CD14-positive monocyte (primary cell): Measurements from ENCODE around the gene ARL16. TPM values are rescaled to one million over a fixed set of nuclear protein-coding genes. Genes with fewer than 3 reads are reported as not detected.

Experiments used
- DNase-seq, 3 donors: peaks; one replicate each; pipeline ENCODE4 v3.0.0-alpha.2; 2011 to 2022
- H2AFZ ChIP-seq: 2 replicates; pipeline ENCODE4 v1.6.0; 2012; ENCODE audit warnings: mild to moderate bottlenecking, low read depth, low read length, inconsistent platforms; ENCODE audit not compliant: insufficient read depth, poor library complexity, severe bottlenecking
- H3K27ac ChIP-seq, 2 donors: 1 replicate in 1 of 2; 2 replicates in 1 of 2; pipeline ENCODE4 v1.5.1; 2012 to 2013; ENCODE audit warnings: low read length in 2 of 2, control low read depth in 1 of 2, inconsistent platforms in 1 of 2, low read depth in 1 of 2, mild to moderate bottlenecking in 1 of 2
- H3K27me3 ChIP-seq, 2 donors: one replicate each; pipeline versions ENCODE4 v1.6.0 to v1.6.1; 2011 to 2013; ENCODE audit warnings: low read length in 2 of 2; ENCODE audit not compliant: control insufficient read depth in 2 of 2, insufficient read depth in 2 of 2
- H3K36me3 ChIP-seq, 2 donors: replicated peaks in 1 of 2; 1 replicate in 1 of 2; 2 replicates in 1 of 2; pipeline versions ENCODE4 v1.5.1 to v1.6.1; 2012 to 2013; ENCODE audit warnings: low read length in 2 of 2, control low read depth in 1 of 2, inconsistent platforms in 1 of 2, mild to moderate bottlenecking in 1 of 2; ENCODE audit not compliant: insufficient read depth in 2 of 2, control insufficient read depth in 1 of 2
- H3K4me1 ChIP-seq, 2 donors: 1 replicate in 1 of 2; 2 replicates in 1 of 2; pipeline versions ENCODE4 v1.5.1 to v1.6.1; 2012 to 2013; ENCODE audit warnings: low read length in 2 of 2, control low read depth in 1 of 2, inconsistent platforms in 1 of 2, mild to moderate bottlenecking in 1 of 2, moderate library complexity in 1 of 2; ENCODE audit not compliant: insufficient read depth in 2 of 2, control insufficient read depth in 1 of 2
- H3K4me2 ChIP-seq: replicated peaks from 2 replicates; pipeline ENCODE3; 2012; ENCODE audit warnings: low read length, moderate library complexity, mild to moderate bottlenecking; ENCODE audit not compliant: poor library complexity, severe bottlenecking; ENCODE audit errors: extremely low read depth
- H3K4me3 ChIP-seq, 3 experiments: fragments of 200-600 bp in 1 of 3; sonication (generic) in 1 of 3; replicated peaks in 1 of 3; 1 replicate in 2 of 3; 2 replicates in 1 of 3; pipeline ENCODE4 v1.5.1; 2011 to 2013; ENCODE audit warnings: low read length in 3 of 3, mild to moderate bottlenecking in 3 of 3, control low read depth in 2 of 3, low read depth in 2 of 3, inconsistent platforms in 1 of 3, moderate library complexity in 1 of 3
- H3K79me2 ChIP-seq: 2 replicates; pipeline ENCODE4 v1.6.0; 2012; ENCODE audit warnings: mild to moderate bottlenecking, control low read depth, inconsistent platforms, low read length, moderate library complexity; ENCODE audit not compliant: insufficient read depth
- H3K9ac ChIP-seq: 2 replicates; pipeline ENCODE4 v1.6.0; 2017; ENCODE audit warnings: low read length, mild to moderate bottlenecking; ENCODE audit not compliant: insufficient read depth, poor library complexity, severe bottlenecking
- H3K9me3 ChIP-seq, 2 donors: replicated peaks in 1 of 2; 1 replicate in 1 of 2; 2 replicates in 1 of 2; pipeline versions ENCODE4 v1.5.1 to v1.6.1; 2012 to 2013; ENCODE audit warnings: low read length in 2 of 2, control low read depth in 1 of 2; ENCODE audit not compliant: control insufficient read depth in 1 of 2, insufficient read depth in 1 of 2
- H4K20me1 ChIP-seq: 2 replicates; pipeline ENCODE4 v1.6.0; 2012; ENCODE audit warnings: mild to moderate bottlenecking, low read length, control low read depth, moderate library complexity; ENCODE audit not compliant: insufficient read depth
- H3K27ac Mint-ChIP-seq, 7 donors: one replicate each; pipeline ENCODE4 v1.8.0; 2020; ENCODE audit warnings: mild to moderate bottlenecking in 7 of 7, mixed read lengths in 7 of 7, moderate library complexity in 6 of 7, inconsistent platforms in 2 of 7
- H3K27me3 Mint-ChIP-seq, 3 donors: one replicate each; pipeline ENCODE4 v1.8.0; 2021 to 2022; ENCODE audit warnings: low read depth in 3 of 3, mild to moderate bottlenecking in 3 of 3, mixed read lengths in 3 of 3, moderate library complexity in 3 of 3, inconsistent platforms in 1 of 3
- H3K36me3 Mint-ChIP-seq, 2 donors: one replicate each; pipeline ENCODE4 v1.8.0; 2020; ENCODE audit warnings: mixed read lengths in 2 of 2, inconsistent platforms in 1 of 2, mild to moderate bottlenecking in 1 of 2
- H3K4me1 Mint-ChIP-seq: one replicate; pipeline ENCODE4 v1.8.0; 2020; ENCODE audit warnings: mild to moderate bottlenecking, mixed read lengths
- H3K4me3 Mint-ChIP-seq, 2 donors: one replicate each; pipeline ENCODE4 v1.8.0; 2020; ENCODE audit warnings: mild to moderate bottlenecking in 2 of 2, mixed read lengths in 2 of 2, moderate library complexity in 1 of 2
- H3K9me3 Mint-ChIP-seq, 7 donors: one replicate each; pipeline ENCODE4 v1.8.0; 2020 to 2022; ENCODE audit warnings: mixed read lengths in 7 of 7, mild to moderate bottlenecking in 6 of 7, moderate library complexity in 6 of 7, inconsistent platforms in 2 of 7
- WGBS: methylation state at CpG from one replicate; pipeline ENCODE4 v1.1.5; 2013; ENCODE audit warnings: missing lambda C conversion rate; ENCODE audit not compliant: insufficient coverage; 5-methylcytosine and 5-hydroxymethylcytosine counted together
- intact Hi-C, 2 donors: fragments of 100-400 bp; cut with micrococcal nuclease; formaldehyde crosslinking; loops; one replicate each; pipeline versions ENCODE4 v1.15.0 to v1.15.1; 2023
- polyA plus RNA-seq, 3 donors: library from polyadenylated mRNA; depleted of rRNA in 1 of 3; unstranded in 2 of 3; stranded (reverse) in 1 of 3; fragments of 300-500 nt in 2 of 3; fragments of >200 nt in 1 of 3; fragmentation: Illumina TruSeq in 2 of 3; gene quantifications; 1 replicate in 2 of 3; 2 replicates in 1 of 3; pipeline ENCODE4 v1.2.3, GENCODE V29; 2012 to 2021
- TF ChIP-seq, protein P1 (sequence below): fragments of 200-600 bp; IDR thresholded peaks from one replicate; pipeline ENCODE4 v1.8.0; 2022; ENCODE audit warnings: antibody characterized with exemption, mild to moderate bottlenecking

Gene ARL16
- polyA plus RNA-seq, 3 donors, result 17.6 to 43.0 (median 28.7) TPM

DNA sequence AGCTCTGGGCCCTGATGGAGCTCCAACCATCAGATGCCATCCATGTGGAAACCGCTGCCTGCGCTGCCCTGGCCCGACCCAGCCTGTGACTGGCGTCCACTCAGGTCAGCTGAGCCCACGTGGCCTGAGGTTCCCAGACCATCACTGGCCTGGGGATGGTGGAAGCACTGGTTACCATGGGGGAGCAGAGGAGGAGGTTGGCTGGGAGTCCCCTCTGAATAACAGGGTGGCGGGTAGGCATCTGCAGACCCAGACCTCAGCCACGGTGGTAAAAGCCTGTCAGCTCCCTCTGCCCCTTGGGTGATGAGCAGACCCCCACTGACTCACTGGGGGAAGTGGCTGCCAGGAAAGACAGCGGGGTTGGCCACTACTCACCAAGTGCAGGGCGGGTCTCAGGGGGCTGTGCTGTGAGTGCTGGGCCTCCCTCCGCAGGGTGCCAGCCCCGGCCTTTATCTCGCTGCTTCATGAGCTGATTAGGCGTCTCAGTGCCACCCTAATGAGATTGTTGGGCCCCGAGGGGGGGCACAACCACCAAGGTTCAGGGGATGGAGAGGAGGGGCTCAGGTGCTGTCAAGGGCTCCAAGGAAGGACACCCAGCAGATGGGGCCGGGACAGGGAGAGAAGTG is 27.4 kb downstream of the ARL16 start, which contains the start of gene PDE6G:
PDE6G (minus strand) TSS at position 425 of the 626 bp plus-strand sequence. CDS start 3,237 bp downstream, outside the sequence.
- peak within 1 kb of the TSS in 3 of 7 donors; percentile 20 to 37 (median 30) for H3K27ac Mint-ChIP-seq
- peak within 1 kb of the TSS in 1 of 2 donors; percentile 55 for H3K4me3 Mint-ChIP-seq

DNA sequence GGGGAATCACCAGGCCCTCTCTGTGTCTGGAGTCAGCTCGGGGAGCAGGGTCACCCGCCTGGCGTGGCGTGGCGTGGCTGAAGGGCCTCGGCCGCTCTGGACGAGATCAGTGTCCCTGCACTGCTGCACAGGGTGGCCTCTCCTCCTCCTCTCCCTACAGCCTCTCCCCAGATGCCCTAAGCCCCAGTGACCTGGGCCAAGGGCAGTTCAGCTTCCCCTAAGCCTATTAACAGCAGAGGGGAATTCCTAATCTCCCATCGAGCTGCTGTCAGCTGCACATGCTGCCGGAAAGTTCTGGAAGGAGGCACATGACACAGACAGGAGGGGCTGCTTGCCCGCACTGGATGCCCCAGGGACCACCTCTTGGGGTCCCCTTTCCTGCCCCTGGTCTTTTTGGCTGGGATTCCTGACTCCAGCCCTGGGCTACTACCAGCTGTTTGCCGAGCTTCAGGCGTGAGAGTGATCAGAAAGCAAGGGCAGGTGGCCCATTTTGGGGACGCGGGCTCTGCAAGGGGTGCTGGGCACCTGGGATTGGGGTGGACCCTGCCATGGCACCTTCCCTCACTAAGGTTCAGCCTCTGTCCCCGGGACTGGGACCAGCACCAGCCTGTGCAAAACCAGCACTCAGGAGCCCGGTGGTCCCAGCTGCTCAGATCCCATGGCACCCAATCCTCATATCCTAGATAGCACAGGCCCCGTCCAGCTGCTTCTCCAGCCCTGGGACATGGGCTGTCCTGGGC is 28.0 kb downstream of the ARL16 start:
- H3K27me3 Mint-ChIP-seq, result peaks cover 6 to 15% (median 12%) of the 10 kb centered on the region in 3 donors
- H3K4me1 Mint-ChIP-seq, result peaks cover 21% of the 10 kb centered on the region
- H4K20me1 ChIP-seq, result no peaks in the 10 kb centered on the region
- intact Hi-C loops, result no loop called here
- TF ChIP-seq, protein P1, sequence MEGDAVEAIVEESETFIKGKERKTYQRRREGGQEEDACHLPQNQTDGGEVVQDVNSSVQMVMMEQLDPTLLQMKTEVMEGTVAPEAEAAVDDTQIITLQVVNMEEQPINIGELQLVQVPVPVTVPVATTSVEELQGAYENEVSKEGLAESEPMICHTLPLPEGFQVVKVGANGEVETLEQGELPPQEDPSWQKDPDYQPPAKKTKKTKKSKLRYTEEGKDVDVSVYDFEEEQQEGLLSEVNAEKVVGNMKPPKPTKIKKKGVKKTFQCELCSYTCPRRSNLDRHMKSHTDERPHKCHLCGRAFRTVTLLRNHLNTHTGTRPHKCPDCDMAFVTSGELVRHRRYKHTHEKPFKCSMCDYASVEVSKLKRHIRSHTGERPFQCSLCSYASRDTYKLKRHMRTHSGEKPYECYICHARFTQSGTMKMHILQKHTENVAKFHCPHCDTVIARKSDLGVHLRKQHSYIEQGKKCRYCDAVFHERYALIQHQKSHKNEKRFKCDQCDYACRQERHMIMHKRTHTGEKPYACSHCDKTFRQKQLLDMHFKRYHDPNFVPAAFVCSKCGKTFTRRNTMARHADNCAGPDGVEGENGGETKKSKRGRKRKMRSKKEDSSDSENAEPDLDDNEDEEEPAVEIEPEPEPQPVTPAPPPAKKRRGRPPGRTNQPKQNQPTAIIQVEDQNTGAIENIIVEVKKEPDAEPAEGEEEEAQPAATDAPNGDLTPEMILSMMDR, result no peak
- H3K27ac ChIP-seq, result no peak overlapping the region
- H3K36me3 Mint-ChIP-seq, result no peaks in the 10 kb centered on the region
- H3K4me2 ChIP-seq, result no peak overlapping the region
- H2AFZ ChIP-seq, result no peak overlapping the region
- H3K27me3 ChIP-seq, result no peaks in the 10 kb centered on the region
- DNase-seq, result no peak
- H3K36me3 ChIP-seq, result no peaks in the 10 kb centered on the region
- peaks cover 19 to 26% of the 10 kb centered on the region in 2 donors for H3K4me1 ChIP-seq
- H3K9ac ChIP-seq, result no peak overlapping the region
- no peak overlapping the region for H3K4me3 ChIP-seq
- no peak overlapping the region for H3K4me3 Mint-ChIP-seq
- 95% methylated on average over 17 of the region's 18 CpGs for WGBS
- no peaks in the 10 kb centered on the region for H3K9me3 ChIP-seq
- no peak overlapping the region for H3K27ac Mint-ChIP-seq
- no peaks in the 10 kb centered on the region for H3K79me2 ChIP-seq
- peaks cover 0 to 1% (median 0%) of the 10 kb centered on the region in 7 donors for H3K9me3 Mint-ChIP-seq

More for the DNA sequence above, 27.4 kb downstream of the ARL16 start, which contains the start of gene PDE6G:
- Histone ChIP-seq H3K4me2 (peak within 1 kb of the TSS; percentile 16), H4K20me1 (no peaks in the 10 kb centered on the region), H3K4me3 (no peak within 1 kb of the TSS), H3K9ac (peak within 1 kb of the TSS; percentile 8), H3K27me3 (no peaks in the 10 kb centered on the region), H2AFZ (peak within 1 kb of the TSS; percentile 30), H3K27ac (no peak within 1 kb of the TSS), H3K79me2 (no peaks in the 10 kb centered on the region), H3K4me1 (peaks cover 19 to 26% of the 10 kb centered on the region in 2 donors), H3K36me3 (no peaks in the 10 kb centered on the region), H3K9me3 (no peaks in the 10 kb centered on the region)
- intact Hi-C loops, result no loop called here
- Mint-ChIP-seq H3K9me3 (peaks cover 0 to 1% (median 0%) of the 10 kb centered on the region in 7 donors), H3K27me3 (peaks cover 6 to 15% (median 12%) of the 10 kb centered on the region in 3 donors), H3K36me3 (no peaks in the 10 kb centered on the region), H3K4me1 (peaks cover 21% of the 10 kb centered on the region)
- DNase-seq, result no peak
- TF ChIP-seq, protein P1, result no peak
- 89% methylated on average over 15 of the region's 15 CpGs for WGBS
